Measurements from ENCODE around the gene FAM216B. TPM values are rescaled to one million over a fixed set of nuclear protein-coding genes. Genes with fewer than 3 reads are reported as not detected.

The FAM216B gene
- polyA plus RNA-seq, 1 donor (not counting 4 experiments of a cell fraction or from before 2014, with no cell fraction given): not detected

GRCh38 chr13:42834946-42835345 lies 53.6 kb downstream of the FAM216B start:
- H3K79me2 ChIP-seq (ENCODE audit: control insufficient read depth, insufficient read depth, low read length): no peaks in the 10 kb centered on the region
- H3K36me3 ChIP-seq (ENCODE audit: control insufficient read depth in 2 of 2, extremely low read depth in 1 of 2, insufficient read depth in 2 of 2, low read length in 2 of 2): no peaks in the 10 kb centered on the region
- no peaks in the 10 kb centered on the region for H3K9me1 ChIP-seq (ENCODE audit: control insufficient read depth, extremely low read depth, insufficient read depth, low read length)
- TF ChIP-seq CTCF (optimal IDR thresholded peaks at IDR 0.05 in 1 of 3, IDR thresholded peaks at IDR 0.05 in 1 of 3, conservative IDR thresholded peaks at IDR 0.05 in 1 of 3; ENCODE audit: extremely low read depth in 1 of 3, insufficient read depth in 2 of 3, low read length in 3 of 3) (no peak), EZH2 (IDR thresholded peaks at IDR 0.05; ENCODE audit: low read length) (no peak)
- no peak overlapping the region for H3K9ac ChIP-seq (ENCODE audit: control insufficient read depth, extremely low read depth, insufficient read depth, low read length)
- H3K9me3 ChIP-seq (ENCODE audit: control insufficient read depth, low read depth, low read length): no peaks in the 10 kb centered on the region
- no peak overlapping the region for H3K4me2 ChIP-seq (ENCODE audit: control insufficient read depth, extremely low read depth, insufficient read depth, low read depth, low read length)
- no peaks in the 10 kb centered on the region for H4K20me1 ChIP-seq (ENCODE audit: control insufficient read depth, extremely low read depth, insufficient read depth, low read length)
- dilution Hi-C loops (cut with MboI; ENCODE audit: extremely low pct_ligation_motif_present, low sequenced_read_pairs): no loop called here
- H2AFZ ChIP-seq (ENCODE audit: control insufficient read depth, low read length): no peak overlapping the region
- DNase-seq (ENCODE audit: low read depth, low spot score) (no peak), FAIRE-seq (no peak)
- no peaks in the 10 kb centered on the region for H3K27me3 ChIP-seq (ENCODE audit: control insufficient read depth, extremely low read depth, insufficient read depth, low read length)
- H3K4me1 ChIP-seq (ENCODE audit: control insufficient read depth, extremely low read depth, insufficient read depth, low read length): no peaks in the 10 kb centered on the region
- no peak overlapping the region for H3K4me3 ChIP-seq (ENCODE audit: control insufficient read depth in 2 of 3, extremely low read depth in 1 of 3, insufficient read depth in 2 of 3, low read depth in 1 of 3, low read length in 3 of 3)
- H3K27ac ChIP-seq (ENCODE audit: control insufficient read depth, insufficient read depth, low read length): no peak overlapping the region

- Histone ChIP-seq H3K79me2 (ENCODE audit: control insufficient read depth, insufficient read depth, low read length) (no peaks in the 10 kb centered on the region), H3K9me1 (ENCODE audit: control insufficient read depth, extremely low read depth, insufficient read depth, low read length) (no peaks in the 10 kb centered on the region), H3K4me1 (ENCODE audit: control insufficient read depth, extremely low read depth, insufficient read depth, low read length) (no peaks in the 10 kb centered on the region), H3K36me3 (ENCODE audit: control insufficient read depth in 2 of 2, extremely low read depth in 1 of 2, insufficient read depth in 2 of 2, low read length in 2 of 2) (no peaks in the 10 kb centered on the region), H2AFZ (ENCODE audit: control insufficient read depth, low read length) (no peak overlapping the region), H3K4me3 (ENCODE audit: control insufficient read depth in 2 of 3, extremely low read depth in 1 of 3, insufficient read depth in 2 of 3, low read depth in 1 of 3, low read length in 3 of 3) (no peak overlapping the region), H3K4me2 (ENCODE audit: control insufficient read depth, extremely low read depth, insufficient read depth, low read depth, low read length) (no peak overlapping the region), H3K27me3 (ENCODE audit: control insufficient read depth, extremely low read depth, insufficient read depth, low read length) (no peaks in the 10 kb centered on the region), H3K27ac (ENCODE audit: control insufficient read depth, insufficient read depth, low read length) (no peak overlapping the region), H3K9ac (ENCODE audit: control insufficient read depth, extremely low read depth, insufficient read depth, low read length) (no peak overlapping the region), H3K9me3 (ENCODE audit: control insufficient read depth, low read depth, low read length) (no peaks in the 10 kb centered on the region), H4K20me1 (ENCODE audit: control insufficient read depth, extremely low read depth, insufficient read depth, low read length) (no peaks in the 10 kb centered on the region)
- no peak for DNase-seq (ENCODE audit: low read depth, low spot score)
- TF ChIP-seq CTCF (optimal IDR thresholded peaks at IDR 0.05 in 1 of 3, IDR thresholded peaks at IDR 0.05 in 1 of 3, conservative IDR thresholded peaks at IDR 0.05 in 1 of 3; ENCODE audit: extremely low read depth in 1 of 3, insufficient read depth in 2 of 3, low read length in 3 of 3) (peak; percentile 21 to 46 (median 25)), EZH2 (IDR thresholded peaks at IDR 0.05; ENCODE audit: low read length) (no peak)
- dilution Hi-C loops (cut with MboI; ENCODE audit: extremely low pct_ligation_motif_present, low sequenced_read_pairs): no loop called here
- FAIRE-seq: peak; percentile 73
Observed at GRCh38 chr13:42836930-42837690, 55.7 kb downstream of the FAM216B start.

Other genes with a start within 250 kb of the FAM216B start
- gene TNFSF11, start 207.4 kb upstream of the FAM216B start, polyA plus RNA-seq: 0.14 TPM in 1 of 3 replicates, not detected in the others
- 8.7 to 14.7 TPM (median 13.0 TPM) in 3 replicates for gene EPSTI1, start 210.7 kb downstream of the FAM216B start, polyA plus RNA-seq
- 38.5 to 43.2 TPM (median 39.6 TPM) in 3 replicates for gene DNAJC15, start 242.0 kb downstream of the FAM216B start, polyA plus RNA-seq

Data from keratinocyte (primary cell).